Measurements from ENCODE around the gene NEMP2. TPM values are rescaled to one million over a fixed set of nuclear protein-coding genes. Genes with fewer than 3 reads are reported as not detected.

The NEMP2 gene
- polyA plus RNA-seq, 1 donor from 2014 or later, result 1.1 TPM

DNA sequence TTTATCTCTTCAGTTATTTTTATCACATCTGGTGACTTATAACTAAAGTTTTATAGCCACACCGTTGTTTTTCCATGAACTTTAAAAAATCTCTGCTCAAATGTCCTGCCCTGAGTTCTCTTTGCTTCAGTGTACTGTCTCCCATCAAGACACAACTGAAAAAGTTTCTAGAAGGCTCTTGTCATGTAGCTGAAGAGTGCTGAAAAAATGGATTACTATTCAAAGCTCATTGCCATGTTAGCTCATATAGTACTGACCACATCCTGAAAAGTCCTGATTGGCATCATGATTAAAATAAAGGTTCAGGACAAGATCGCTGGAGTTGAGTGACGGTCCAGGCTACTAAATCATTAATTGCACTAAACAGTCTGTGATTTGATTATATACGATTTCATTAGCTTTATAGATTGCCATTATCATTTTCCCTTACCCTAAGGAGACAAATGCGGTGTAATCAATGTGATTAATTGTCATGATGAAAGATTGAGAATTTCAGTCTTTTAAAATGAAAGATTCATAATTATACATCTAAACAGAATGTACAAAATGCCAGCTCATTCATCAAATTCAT is 64.2 kb downstream of the NEMP2 start:
- no peak overlapping the region for H3K4me2 ChIP-seq (ENCODE audit: low read length)
- no peaks in the 10 kb centered on the region for H3K27me3 ChIP-seq (ENCODE audit: insufficient read depth, low read depth, low read length)
- no peak overlapping the region for H3K4me3 ChIP-seq (ENCODE audit: low read length)
- no peak overlapping the region for H2AFZ ChIP-seq (ENCODE audit: low read depth, low read length)
- H3F3A ChIP-seq (ENCODE audit: insufficient read depth, low read length, poor library complexity, severe bottlenecking), result no peaks in the 10 kb centered on the region
- TF ChIP-seq, protein P1, sequence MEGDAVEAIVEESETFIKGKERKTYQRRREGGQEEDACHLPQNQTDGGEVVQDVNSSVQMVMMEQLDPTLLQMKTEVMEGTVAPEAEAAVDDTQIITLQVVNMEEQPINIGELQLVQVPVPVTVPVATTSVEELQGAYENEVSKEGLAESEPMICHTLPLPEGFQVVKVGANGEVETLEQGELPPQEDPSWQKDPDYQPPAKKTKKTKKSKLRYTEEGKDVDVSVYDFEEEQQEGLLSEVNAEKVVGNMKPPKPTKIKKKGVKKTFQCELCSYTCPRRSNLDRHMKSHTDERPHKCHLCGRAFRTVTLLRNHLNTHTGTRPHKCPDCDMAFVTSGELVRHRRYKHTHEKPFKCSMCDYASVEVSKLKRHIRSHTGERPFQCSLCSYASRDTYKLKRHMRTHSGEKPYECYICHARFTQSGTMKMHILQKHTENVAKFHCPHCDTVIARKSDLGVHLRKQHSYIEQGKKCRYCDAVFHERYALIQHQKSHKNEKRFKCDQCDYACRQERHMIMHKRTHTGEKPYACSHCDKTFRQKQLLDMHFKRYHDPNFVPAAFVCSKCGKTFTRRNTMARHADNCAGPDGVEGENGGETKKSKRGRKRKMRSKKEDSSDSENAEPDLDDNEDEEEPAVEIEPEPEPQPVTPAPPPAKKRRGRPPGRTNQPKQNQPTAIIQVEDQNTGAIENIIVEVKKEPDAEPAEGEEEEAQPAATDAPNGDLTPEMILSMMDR (IDR thresholded peaks at IDR 0.05; ENCODE audit: poor library complexity, severe bottlenecking), result no peak
- TF ChIP-seq SMC3 (conservative IDR thresholded peaks at IDR 0.05; ENCODE audit: poor library complexity), result no peak
- H3K36me3 ChIP-seq (ENCODE audit: insufficient read depth, low read length), result no peaks in the 10 kb centered on the region
- no peaks in the 10 kb centered on the region for H4K20me1 ChIP-seq (ENCODE audit: insufficient read depth)
- H3K27ac ChIP-seq (ENCODE audit: low read length), result no peak overlapping the region
- H3K79me2 ChIP-seq (replicated peaks; ENCODE audit: insufficient read depth, low read length), result no peaks in the 10 kb centered on the region
- no peaks in the 10 kb centered on the region for H3K9me2 ChIP-seq (ENCODE audit: insufficient read depth, low read length)
- H3K9me3 ChIP-seq (ENCODE audit: low read length), result no peaks in the 10 kb centered on the region
- H3K9ac ChIP-seq (ENCODE audit: low read length), result no peak overlapping the region

DNA sequence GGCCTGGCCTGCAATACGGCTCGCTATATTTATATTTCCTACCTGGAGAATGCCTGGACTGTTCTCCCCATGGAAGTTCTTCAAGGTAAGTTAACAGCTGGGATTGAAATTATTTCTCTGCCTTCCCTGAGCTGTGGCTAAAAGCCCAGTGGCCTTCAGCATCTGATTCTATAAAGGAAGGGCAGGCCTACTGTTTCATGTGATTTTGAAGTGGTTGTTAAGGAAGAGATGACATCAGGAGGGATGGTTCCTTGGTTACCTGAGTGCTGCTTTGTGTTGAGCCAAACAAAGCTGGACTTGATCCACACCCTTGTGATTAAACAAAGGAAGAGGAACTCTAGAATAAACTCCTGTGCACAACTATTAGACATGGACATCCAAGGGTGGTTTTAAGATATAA is 64.8 kb downstream of the NEMP2 start:
- Histone ChIP-seq H3K36me3 (ENCODE audit: insufficient read depth, low read length) (no peaks in the 10 kb centered on the region), H2AFZ (ENCODE audit: low read depth, low read length) (no peak overlapping the region), H3K27me3 (ENCODE audit: insufficient read depth, low read depth, low read length) (no peaks in the 10 kb centered on the region), H3K9me3 (ENCODE audit: low read length) (no peaks in the 10 kb centered on the region), H3F3A (ENCODE audit: insufficient read depth, low read length, poor library complexity, severe bottlenecking) (no peaks in the 10 kb centered on the region), H3K9ac (ENCODE audit: low read length) (no peak overlapping the region), H3K27ac (ENCODE audit: low read length) (no peak overlapping the region), H3K79me2 (replicated peaks; ENCODE audit: insufficient read depth, low read length) (no peaks in the 10 kb centered on the region), H3K4me2 (ENCODE audit: low read length) (no peak overlapping the region), H4K20me1 (ENCODE audit: insufficient read depth) (no peaks in the 10 kb centered on the region), H3K4me3 (ENCODE audit: low read length) (no peak overlapping the region), H3K9me2 (ENCODE audit: insufficient read depth, low read length) (no peaks in the 10 kb centered on the region)
- no peak for TF ChIP-seq POLR2AphosphoS5 (IDR thresholded peaks at IDR 0.05)
- TF ChIP-seq, protein P2, sequence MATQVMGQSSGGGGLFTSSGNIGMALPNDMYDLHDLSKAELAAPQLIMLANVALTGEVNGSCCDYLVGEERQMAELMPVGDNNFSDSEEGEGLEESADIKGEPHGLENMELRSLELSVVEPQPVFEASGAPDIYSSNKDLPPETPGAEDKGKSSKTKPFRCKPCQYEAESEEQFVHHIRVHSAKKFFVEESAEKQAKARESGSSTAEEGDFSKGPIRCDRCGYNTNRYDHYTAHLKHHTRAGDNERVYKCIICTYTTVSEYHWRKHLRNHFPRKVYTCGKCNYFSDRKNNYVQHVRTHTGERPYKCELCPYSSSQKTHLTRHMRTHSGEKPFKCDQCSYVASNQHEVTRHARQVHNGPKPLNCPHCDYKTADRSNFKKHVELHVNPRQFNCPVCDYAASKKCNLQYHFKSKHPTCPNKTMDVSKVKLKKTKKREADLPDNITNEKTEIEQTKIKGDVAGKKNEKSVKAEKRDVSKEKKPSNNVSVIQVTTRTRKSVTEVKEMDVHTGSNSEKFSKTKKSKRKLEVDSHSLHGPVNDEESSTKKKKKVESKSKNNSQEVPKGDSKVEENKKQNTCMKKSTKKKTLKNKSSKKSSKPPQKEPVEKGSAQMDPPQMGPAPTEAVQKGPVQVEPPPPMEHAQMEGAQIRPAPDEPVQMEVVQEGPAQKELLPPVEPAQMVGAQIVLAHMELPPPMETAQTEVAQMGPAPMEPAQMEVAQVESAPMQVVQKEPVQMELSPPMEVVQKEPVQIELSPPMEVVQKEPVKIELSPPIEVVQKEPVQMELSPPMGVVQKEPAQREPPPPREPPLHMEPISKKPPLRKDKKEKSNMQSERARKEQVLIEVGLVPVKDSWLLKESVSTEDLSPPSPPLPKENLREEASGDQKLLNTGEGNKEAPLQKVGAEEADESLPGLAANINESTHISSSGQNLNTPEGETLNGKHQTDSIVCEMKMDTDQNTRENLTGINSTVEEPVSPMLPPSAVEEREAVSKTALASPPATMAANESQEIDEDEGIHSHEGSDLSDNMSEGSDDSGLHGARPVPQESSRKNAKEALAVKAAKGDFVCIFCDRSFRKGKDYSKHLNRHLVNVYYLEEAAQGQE (IDR thresholded peaks at IDR 0.05; ENCODE audit: borderline replicate concordance), result no peak
- no peak for TF ChIP-seq MXI1 (conservative IDR thresholded peaks at IDR 0.05; ENCODE audit: poor library complexity, severe bottlenecking)
- TF ChIP-seq, protein P1 (IDR thresholded peaks at IDR 0.05; ENCODE audit: poor library complexity, severe bottlenecking), result no peak
- no peak for TF ChIP-seq TAF1 (IDR thresholded peaks at IDR 0.05; ENCODE audit: low read depth)
- TF ChIP-seq RAD21 (conservative IDR thresholded peaks at IDR 0.05), result no peak
- TF ChIP-seq EP300 (conservative IDR thresholded peaks at IDR 0.05; ENCODE audit: poor library complexity, severe bottlenecking), result no peak
